Suprapubic skin (tissue), 4 donors: Measurements from ENCODE around the gene PRR5. TPM values are rescaled to one million over a fixed set of nuclear protein-coding genes. Genes with fewer than 3 reads are reported as not detected.

Experiments
- DNase-seq, 2 donors: peaks; one replicate each; pipeline ENCODE4 v3.0.0-alpha.2; 2019; ENCODE audit warnings: low spot score in 2 of 2
- H3K27ac ChIP-seq: fragments of 200-600 bp; sonication (generic); one replicate; pipeline ENCODE4 v1.5.1; 2019
- H3K27me3 ChIP-seq: fragments of 200-600 bp; sonication (generic); one replicate; pipeline ENCODE4 v1.5.1; 2019
- H3K36me3 ChIP-seq: fragments of 200-600 bp; sonication (generic); one replicate; pipeline ENCODE4 v1.5.1; 2019
- H3K4me1 ChIP-seq: fragments of 200-600 bp; sonication (generic); one replicate; pipeline ENCODE4 v1.5.1; 2019
- H3K4me3 ChIP-seq: fragments of 200-600 bp; sonication (generic); one replicate; pipeline ENCODE4 v1.5.1; 2019; ENCODE audit warnings: mild to moderate bottlenecking
- H3K9me3 ChIP-seq: fragments of 200-600 bp; sonication (generic); one replicate; pipeline ENCODE4 v1.5.1; 2019
- EP300 ChIP-seq: sonication (generic); formaldehyde crosslinking; IDR thresholded peaks from one replicate; pipeline ENCODE4 v1.6.1; 2017; ENCODE audit warnings: antibody characterized with exemption
- POLR2A ChIP-seq, 2 donors: fragments of 450-650 bp; IDR thresholded peaks; one replicate each; pipeline ENCODE4 v1.6.1; 2017; ENCODE audit warnings: antibody characterized with exemption in 2 of 2, mild to moderate bottlenecking in 2 of 2, moderate library complexity in 2 of 2
- POLR2AphosphoS5 ChIP-seq, 3 donors: sonication (generic); formaldehyde crosslinking; IDR thresholded peaks; one replicate each; pipeline ENCODE4 v1.6.1; 2017; ENCODE audit warnings: antibody characterized with exemption in 3 of 3
- WGBS: methylation state at CpG from one replicate; pipeline ENCODE4 v1.1.5; 2018; 5-methylcytosine and 5-hydroxymethylcytosine counted together
- total RNA-seq, 4 donors: library from RNA; depleted of rRNA; stranded (reverse); fragments of >200 nt; gene quantifications; one replicate each; pipeline ENCODE4 v1.1.0, GENCODE V29; 2016
- TF ChIP-seq, protein P1 (sequence below), 2 donors: fragments of 200-600 bp in 1 of 2; fragments of 450-650 bp in 1 of 2; sonication (generic) in 1 of 2; IDR thresholded peaks; one replicate each; pipeline ENCODE4 v1.5.1; 2016 to 2019; ENCODE audit warnings: antibody characterized with exemption in 2 of 2, mild to moderate bottlenecking in 1 of 2, moderate library complexity in 1 of 2

The PRR5 gene
- total RNA-seq, 4 donors from 2014 or later, result 14.9 to 25.0 (median 20.4) TPM

GRCh38 chr22:44661070-44661469, 40.9 kb upstream of the PRR5 start:
- Histone ChIP-seq H3K27ac (no peak overlapping the region), H3K36me3 (no peaks in the 10 kb centered on the region), H3K4me3 (no peak overlapping the region), H3K9me3 (no peaks in the 10 kb centered on the region), H3K27me3 (no peaks in the 10 kb centered on the region), H3K4me1 (peaks cover 37% of the 10 kb centered on the region)
- DNase-seq, result peak in 1 of 2 donors; percentile 64
- TF ChIP-seq POLR2A (IDR thresholded peaks at IDR 0.05), result no peak
- TF ChIP-seq POLR2AphosphoS5 (IDR thresholded peaks at IDR 0.05), result no peak
- TF ChIP-seq, protein P1, sequence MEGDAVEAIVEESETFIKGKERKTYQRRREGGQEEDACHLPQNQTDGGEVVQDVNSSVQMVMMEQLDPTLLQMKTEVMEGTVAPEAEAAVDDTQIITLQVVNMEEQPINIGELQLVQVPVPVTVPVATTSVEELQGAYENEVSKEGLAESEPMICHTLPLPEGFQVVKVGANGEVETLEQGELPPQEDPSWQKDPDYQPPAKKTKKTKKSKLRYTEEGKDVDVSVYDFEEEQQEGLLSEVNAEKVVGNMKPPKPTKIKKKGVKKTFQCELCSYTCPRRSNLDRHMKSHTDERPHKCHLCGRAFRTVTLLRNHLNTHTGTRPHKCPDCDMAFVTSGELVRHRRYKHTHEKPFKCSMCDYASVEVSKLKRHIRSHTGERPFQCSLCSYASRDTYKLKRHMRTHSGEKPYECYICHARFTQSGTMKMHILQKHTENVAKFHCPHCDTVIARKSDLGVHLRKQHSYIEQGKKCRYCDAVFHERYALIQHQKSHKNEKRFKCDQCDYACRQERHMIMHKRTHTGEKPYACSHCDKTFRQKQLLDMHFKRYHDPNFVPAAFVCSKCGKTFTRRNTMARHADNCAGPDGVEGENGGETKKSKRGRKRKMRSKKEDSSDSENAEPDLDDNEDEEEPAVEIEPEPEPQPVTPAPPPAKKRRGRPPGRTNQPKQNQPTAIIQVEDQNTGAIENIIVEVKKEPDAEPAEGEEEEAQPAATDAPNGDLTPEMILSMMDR (IDR thresholded peaks at IDR 0.05), result no peak
- TF ChIP-seq EP300, result no peak
- WGBS, result 70% methylated on average over 2 of the region's 14 CpGs

GRCh38 chr22:44661659-44662569, 40.1 kb upstream of the PRR5 start:
- Histone ChIP-seq H3K27me3 (no peaks in the 10 kb centered on the region), H3K4me3 (no peak overlapping the region), H3K27ac (no peak overlapping the region), H3K4me1 (peaks cover 42% of the 10 kb centered on the region), H3K36me3 (no peaks in the 10 kb centered on the region), H3K9me3 (no peaks in the 10 kb centered on the region)
- 68% methylated on average over 12 of the region's 14 CpGs for WGBS
- TF ChIP-seq POLR2AphosphoS5 (IDR thresholded peaks at IDR 0.05) (no peak), EP300 (no peak), POLR2A (IDR thresholded peaks at IDR 0.05) (no peak)
- TF ChIP-seq, protein P1 (IDR thresholded peaks at IDR 0.05), result no peak
- peak in 1 of 2 donors; percentile 55 for DNase-seq

GRCh38 chr22:44663256-44663999, 38.6 kb upstream of the PRR5 start:
- Histone ChIP-seq H3K4me3 (no peak overlapping the region), H3K4me1 (peaks cover 48% of the 10 kb centered on the region), H3K27ac (no peak overlapping the region), H3K9me3 (no peaks in the 10 kb centered on the region), H3K27me3 (no peaks in the 10 kb centered on the region), H3K36me3 (no peaks in the 10 kb centered on the region)
- 94% methylated on average over 5 of the region's 5 CpGs for WGBS
- peak in 1 of 2 donors; percentile 40 for DNase-seq
- TF ChIP-seq EP300, result no peak

DNA sequence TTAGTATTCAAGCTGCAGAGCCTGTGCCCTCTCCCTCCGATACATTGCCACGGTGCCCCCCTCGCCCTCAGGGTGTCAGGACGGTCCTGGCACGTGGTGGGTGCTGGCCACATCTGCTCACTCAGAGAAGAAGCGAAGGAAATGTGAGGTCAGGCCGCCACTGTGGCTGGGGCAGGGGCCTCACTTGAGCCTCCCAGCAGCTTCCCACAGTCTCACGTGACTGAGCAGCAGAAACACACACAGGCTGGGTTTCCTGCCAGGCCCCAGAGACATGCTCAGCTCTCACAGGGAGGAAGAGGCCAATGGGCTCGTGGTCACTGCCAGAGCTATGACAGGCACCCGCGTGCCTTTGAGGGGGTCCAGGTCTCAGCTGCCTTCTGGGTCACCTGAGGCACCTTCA, 37.9 kb upstream of the PRR5 start:
- Histone ChIP-seq H3K9me3 (no peaks in the 10 kb centered on the region), H3K36me3 (no peaks in the 10 kb centered on the region), H3K4me3 (no peak overlapping the region), H3K4me1 (peaks cover 46% of the 10 kb centered on the region), H3K27me3 (peaks cover 5% of the 10 kb centered on the region), H3K27ac (peak overlapping the region; percentile 51)
- TF ChIP-seq, protein P1 (IDR thresholded peaks at IDR 0.05), result no peak
- no peak for TF ChIP-seq POLR2A (IDR thresholded peaks at IDR 0.05)
- TF ChIP-seq EP300, result no peak
- TF ChIP-seq POLR2AphosphoS5 (IDR thresholded peaks at IDR 0.05), result no peak
- WGBS, result 45% methylated on average over 8 of the region's 11 CpGs
- peak in 1 of 2 donors; percentile 74 for DNase-seq

DNA sequence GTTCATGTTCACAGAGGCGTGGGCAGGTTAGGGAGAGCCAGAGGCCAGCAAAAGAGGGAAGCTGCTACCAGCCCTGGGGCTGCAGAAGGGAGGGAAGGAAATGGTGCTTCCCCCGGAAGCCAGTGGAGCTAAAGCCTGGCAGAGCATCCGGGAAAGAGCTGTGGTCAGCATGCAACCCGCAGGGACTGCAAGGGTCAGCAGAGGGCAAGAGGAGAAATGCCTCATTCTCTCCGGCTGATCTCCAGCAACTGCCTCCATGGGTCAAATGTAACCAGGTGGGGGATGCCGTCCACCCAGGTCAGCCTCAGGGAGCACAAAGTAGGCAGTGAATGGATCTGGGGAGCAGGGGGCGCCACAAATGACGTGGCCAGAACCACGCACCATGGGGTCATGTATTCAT, 36.9 kb upstream of the PRR5 start:
- DNase-seq, result peak in 1 of 2 donors; percentile 61
- H3K4me1 ChIP-seq, result peaks cover 49% of the 10 kb centered on the region

DNA sequence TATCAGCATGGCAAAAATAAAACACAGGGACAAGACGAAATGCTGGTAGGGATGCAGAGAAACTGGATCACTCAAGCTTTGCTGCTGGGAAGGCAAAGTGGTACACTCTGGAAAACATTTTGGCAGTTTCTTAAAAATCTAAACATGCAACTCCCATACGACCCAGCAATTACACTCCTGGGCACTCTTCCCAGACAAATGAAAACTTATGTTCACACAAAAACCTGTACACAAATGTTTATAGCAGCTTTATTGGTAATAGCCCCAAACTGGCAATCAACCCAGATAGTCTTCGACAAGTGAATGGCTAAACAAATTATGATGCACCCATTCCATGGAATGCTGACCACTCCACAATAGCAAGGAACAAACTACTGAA, 35.8 kb upstream of the PRR5 start:
- DNase-seq, result no peak
- no peak overlapping the region for H3K27ac ChIP-seq
- no peak overlapping the region for H3K4me3 ChIP-seq
- H3K4me1 ChIP-seq, result peaks cover 49% of the 10 kb centered on the region
- H3K9me3 ChIP-seq, result no peaks in the 10 kb centered on the region
- no peak for TF ChIP-seq EP300
- TF ChIP-seq POLR2AphosphoS5 (IDR thresholded peaks at IDR 0.05), result no peak
- 44% methylated on average over 3 of the region's 3 CpGs for WGBS
- H3K36me3 ChIP-seq, result no peaks in the 10 kb centered on the region
- H3K27me3 ChIP-seq, result peaks cover 9% of the 10 kb centered on the region

More for the DNA sequence above, 36.9 kb upstream of the PRR5 start:
- WGBS, result 77% methylated on average over 8 of the region's 9 CpGs
- TF ChIP-seq POLR2AphosphoS5 (IDR thresholded peaks at IDR 0.05) (no peak), POLR2A (IDR thresholded peaks at IDR 0.05) (no peak)
- Histone ChIP-seq H3K27me3 (peaks cover 9% of the 10 kb centered on the region), H3K27ac (no peak overlapping the region), H3K9me3 (no peaks in the 10 kb centered on the region), H3K36me3 (no peaks in the 10 kb centered on the region), H3K4me3 (no peak overlapping the region)
